Adrenal gland (tissue), 12 donors: ENCODE results near the gene PCDH9. TPM values are rescaled to one million over a fixed set of nuclear protein-coding genes. Genes with fewer than 3 reads are reported as not detected.

Source experiments
- DNase-seq, 7 donors: peaks; one replicate each; pipeline ENCODE4 v3.0.0-alpha.2; 2019 to 2020
- H3K27ac ChIP-seq, 5 donors: fragments of 200-600 bp; sonication (generic) in 4 of 5; 1 replicate in 3 of 5; 2 replicates in 2 of 5; pipeline versions ENCODE4 v1.5.1 to v1.8.0; 2016 to 2020; ENCODE audit warnings: mild to moderate bottlenecking in 1 of 5
- H3K27me3 ChIP-seq: fragments of 200-600 bp; 2 replicates; pipeline ENCODE4 v1.8.0; 2021
- H3K36me3 ChIP-seq, 2 donors: fragments of 200-600 bp; replicated peaks in 1 of 2; 1 replicate in 1 of 2; 2 replicates in 1 of 2; pipeline versions ENCODE4 v1.5.1 to v1.8.0; 2018 to 2022
- H3K4me1 ChIP-seq, 2 donors: fragments of 200-600 bp; replicated peaks in 1 of 2; 1 replicate in 1 of 2; 2 replicates in 1 of 2; pipeline versions ENCODE4 v1.5.1 to v1.8.0; 2018 to 2021
- H3K4me3 ChIP-seq, 4 donors: fragments of 200-600 bp; sonication (generic) in 3 of 4; one replicate each; pipeline ENCODE4 v1.5.1; 2016 to 2018
- H3K9me3 ChIP-seq, 3 donors: fragments of 200-600 bp; sonication (generic) in 1 of 3; replicated peaks in 1 of 3; 1 replicate in 2 of 3; 2 replicates in 1 of 3; pipeline versions ENCODE4 v1.5.1 to v1.8.0; 2016 to 2021
- POLR2A ChIP-seq, 2 donors: fragments of 450-650 bp; IDR thresholded peaks; one replicate each; pipeline ENCODE4 v1.6.1; 2017; ENCODE audit warnings: antibody characterized with exemption in 2 of 2, mild to moderate bottlenecking in 2 of 2, moderate library complexity in 1 of 2
- WGBS, 4 donors: extraction: QIAGEN DNeasy Blood & Tissue Kit in 2 of 4; methylation state at CpG; one replicate each; pipeline versions ENCODE4 v1.1.5 to v1.1.7; 2013 to 2017; 5-methylcytosine and 5-hydroxymethylcytosine counted together
- intact Hi-C, 2 donors: fragments of 100-400 bp; cut with DNase I; formaldehyde crosslinking; loops; one replicate each; pipeline versions ENCODE4 v1.14.1 to v1.15.0; 2022 to 2023
- polyA plus RNA-seq, 3 donors: library from polyadenylated mRNA; stranded (reverse); fragments of 200-250 nt in 2 of 3; fragments of 350-450 nt in 1 of 3; fragmentation: Illumina TruSeq in 1 of 3; extraction: RNeasy Lipid Tissue Mini Kit (QIAGEN cat#74804) in 1 of 3; gene quantifications; one replicate each; pipeline ENCODE4 v1.2.3, GENCODE V29; 2013 to 2014
- total RNA-seq, 9 donors: library from RNA; depleted of rRNA in 4 of 9; stranded (reverse); fragments of >200 nt in 4 of 9; fragments of 120-200 nt in 1 of 9; fragmentation: NEBNext Ultra II Directional in 1 of 9; extraction: Animal tissue kit (Norgen Biotek cat#: 25700) in 1 of 9; gene quantifications; one replicate each; pipeline versions ENCODE4 v1.1.0 to v1.2.4, GENCODE V29; 2013 to 2023
- TF ChIP-seq, protein P1 (sequence below), 6 experiments: fragments of 450-650 bp in 4 of 6; fragments of 200-600 bp in 2 of 6; sonication (generic) in 1 of 6; IDR thresholded peaks; 1 replicate in 5 of 6; 2 replicates in 1 of 6; pipeline versions ENCODE4 v1.5.1 to v1.8.0; 2016 to 2021; ENCODE audit warnings: antibody characterized with exemption in 6 of 6, mild to moderate bottlenecking in 2 of 6, moderate library complexity in 1 of 6
- donor health status: healthy with polysubstance abuse.
- donor health status: Bipolar disorder and iron deficiency.
- donor health status: DM: yes; HTN: yes; CAD: no.
- donor health status: DM: no; HTN: no; CAD: no.
- donor health status: DM: no; HTN: no; CAD: no.
- donor health status: DM: yes; HTN: yes; CAD: no.

PCDH9 gene
- total and polyA plus RNA-seq, 12 donors, result 0.71 to 10.9 (median 3.6) TPM

DNA sequence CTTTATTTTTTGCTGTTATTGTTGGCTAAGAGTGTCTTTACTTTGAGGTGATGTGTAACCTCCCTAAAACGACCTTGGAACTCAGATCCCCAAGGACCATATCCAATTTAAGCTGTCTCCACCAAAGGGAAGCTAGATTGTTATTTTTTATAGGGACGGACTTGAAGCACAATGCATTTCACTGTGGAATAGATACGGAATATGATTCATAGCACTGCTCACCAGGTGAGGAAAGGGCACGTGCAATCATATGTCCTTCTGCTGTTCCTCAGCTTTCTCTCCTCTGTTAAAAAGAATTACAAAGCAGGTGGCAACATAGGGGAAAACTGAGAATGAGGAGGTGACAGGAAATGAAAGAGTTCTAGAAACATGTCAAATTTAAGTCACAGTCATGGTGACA lies 679.0 kb downstream of the PCDH9 start:
- no peak overlapping the region for H3K4me3 ChIP-seq
- H3K27ac ChIP-seq, result no peak overlapping the region
- no peaks in the 10 kb centered on the region for H3K27me3 ChIP-seq
- WGBS, 4 donors, result 34 to 46% (median 39%) methylated on average over 4 of the region's 4 CpGs
- H3K9me3 ChIP-seq, result no peaks in the 10 kb centered on the region
- no peak for DNase-seq
- no peaks in the 10 kb centered on the region for H3K36me3 ChIP-seq
- no peak for TF ChIP-seq POLR2A (IDR thresholded peaks at IDR 0.05)
- intact Hi-C loops, result no loop called here
- no peaks in the 10 kb centered on the region for H3K4me1 ChIP-seq

- WGBS, 4 donors, result 91 to 94% (median 93%) methylated on average over 4 of the region's 4 CpGs
- intact Hi-C loops, result no loop called here
Observed at GRCh38 chr13:66547685-66548084, 682.5 kb downstream of the PCDH9 start.

GRCh38 chr13:66546534-66547379 lies 683.4 kb downstream of the PCDH9 start:
- Histone ChIP-seq H3K36me3 (no peaks in the 10 kb centered on the region), H3K9me3 (no peaks in the 10 kb centered on the region), H3K4me3 (no peak overlapping the region), H3K27me3 (no peaks in the 10 kb centered on the region), H3K4me1 (no peaks in the 10 kb centered on the region), H3K27ac (no peak overlapping the region)
- intact Hi-C loops, result no loop called here
- WGBS, 4 donors, result 74 to 86% (median 75%) methylated on average over 2 of the region's 2 CpGs
- DNase-seq, result no peak
- TF ChIP-seq, protein P1, sequence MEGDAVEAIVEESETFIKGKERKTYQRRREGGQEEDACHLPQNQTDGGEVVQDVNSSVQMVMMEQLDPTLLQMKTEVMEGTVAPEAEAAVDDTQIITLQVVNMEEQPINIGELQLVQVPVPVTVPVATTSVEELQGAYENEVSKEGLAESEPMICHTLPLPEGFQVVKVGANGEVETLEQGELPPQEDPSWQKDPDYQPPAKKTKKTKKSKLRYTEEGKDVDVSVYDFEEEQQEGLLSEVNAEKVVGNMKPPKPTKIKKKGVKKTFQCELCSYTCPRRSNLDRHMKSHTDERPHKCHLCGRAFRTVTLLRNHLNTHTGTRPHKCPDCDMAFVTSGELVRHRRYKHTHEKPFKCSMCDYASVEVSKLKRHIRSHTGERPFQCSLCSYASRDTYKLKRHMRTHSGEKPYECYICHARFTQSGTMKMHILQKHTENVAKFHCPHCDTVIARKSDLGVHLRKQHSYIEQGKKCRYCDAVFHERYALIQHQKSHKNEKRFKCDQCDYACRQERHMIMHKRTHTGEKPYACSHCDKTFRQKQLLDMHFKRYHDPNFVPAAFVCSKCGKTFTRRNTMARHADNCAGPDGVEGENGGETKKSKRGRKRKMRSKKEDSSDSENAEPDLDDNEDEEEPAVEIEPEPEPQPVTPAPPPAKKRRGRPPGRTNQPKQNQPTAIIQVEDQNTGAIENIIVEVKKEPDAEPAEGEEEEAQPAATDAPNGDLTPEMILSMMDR (IDR thresholded peaks at IDR 0.05), result no peak
- TF ChIP-seq POLR2A (IDR thresholded peaks at IDR 0.05), result no peak

More at GRCh38 chr13:66547685-66548084, 682.5 kb downstream of the PCDH9 start:
- Histone ChIP-seq H3K36me3 (no peaks in the 10 kb centered on the region), H3K27me3 (no peaks in the 10 kb centered on the region), H3K4me1 (no peaks in the 10 kb centered on the region), H3K9me3 (no peaks in the 10 kb centered on the region), H3K4me3 (no peak overlapping the region), H3K27ac (no peak overlapping the region)
- no peak for DNase-seq
- TF ChIP-seq, protein P1 (IDR thresholded peaks at IDR 0.05), result no peak
- TF ChIP-seq POLR2A (IDR thresholded peaks at IDR 0.05), result no peak

DNA sequence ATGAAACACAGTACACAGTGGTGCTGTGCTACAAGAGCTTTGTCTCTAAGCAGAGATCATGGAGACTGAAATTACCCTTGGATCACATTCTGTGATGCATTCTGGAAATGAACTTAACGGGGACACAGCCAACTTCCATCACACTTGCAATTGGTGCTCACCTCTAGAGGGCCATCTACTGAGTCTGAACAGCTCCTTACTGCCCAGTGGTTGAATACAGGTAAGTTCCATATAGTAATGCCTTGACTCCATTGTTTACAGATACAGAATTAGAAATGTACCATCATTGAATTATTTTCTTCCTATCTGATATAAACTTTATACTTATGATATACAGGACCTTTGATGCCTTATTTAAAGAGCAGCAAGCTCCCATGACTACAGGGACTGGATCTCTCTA lies 686.4 kb downstream of the PCDH9 start:
- no peak overlapping the region for H3K27ac ChIP-seq
- TF ChIP-seq, protein P1 (IDR thresholded peaks at IDR 0.05), result no peak
- no peak for TF ChIP-seq POLR2A (IDR thresholded peaks at IDR 0.05)
- no peak for DNase-seq
- no peaks in the 10 kb centered on the region for H3K36me3 ChIP-seq
- no peaks in the 10 kb centered on the region for H3K4me1 ChIP-seq
- no peak overlapping the region for H3K4me3 ChIP-seq
- WGBS, 4 donors, result 72 to 78% (median 77%) methylated on average over 1 of the region's 1 CpG
- no peaks in the 10 kb centered on the region for H3K27me3 ChIP-seq
- H3K9me3 ChIP-seq, result no peaks in the 10 kb centered on the region
- intact Hi-C loops, result no loop called here

GRCh38 chr13:66537417-66537816 lies 692.7 kb downstream of the PCDH9 start:
- Histone ChIP-seq H3K27ac (no peak overlapping the region), H3K4me1 (no peaks in the 10 kb centered on the region), H3K4me3 (no peak overlapping the region), H3K27me3 (no peaks in the 10 kb centered on the region), H3K9me3 (no peaks in the 10 kb centered on the region), H3K36me3 (no peaks in the 10 kb centered on the region)
- no peak for DNase-seq
- WGBS, 4 donors, result 29 to 48% (median 34%) methylated on average over 1 of the region's 1 CpG
- intact Hi-C loops, result no loop called here
- TF ChIP-seq POLR2A (IDR thresholded peaks at IDR 0.05), result no peak
- TF ChIP-seq, protein P1 (IDR thresholded peaks at IDR 0.05), result no peak
